Epithelial cell of proximal tubule (primary cell): ENCODE measurements around the gene LRRC56. TPM values are rescaled to one million over a fixed set of nuclear protein-coding genes. Genes with fewer than 3 reads are reported as not detected.

Source experiments
- DNase-seq: peaks from one replicate; pipeline ENCODE4 v3.0.0-alpha.2; 2011; ENCODE audit warnings: low read depth
- H3K4me3 ChIP-seq: 2 replicates; pipeline ENCODE4 v1.5.1; 2011; ENCODE audit warnings: low read depth, mild to moderate bottlenecking, low read length
- total RNA-seq: library from RNA; depleted of rRNA; stranded (reverse); fragments of >200 nt; gene quantifications from 2 replicates; pipeline ENCODE4 v1.2.3, GENCODE V29; 2015
- TF ChIP-seq, protein P1 (sequence below): conservative IDR thresholded peaks from 2 replicates; pipeline ENCODE4 v1.5.1; 2012; ENCODE audit warnings: low read depth, mild to moderate bottlenecking, low read length

LRRC56 gene
- total RNA-seq, 1 donor from 2014 or later, result 1.6 TPM

GRCh38 chr11:533586-534395, 3.5 kb upstream of the LRRC56 start:
- DNase-seq, result no peak
- H3K4me3 ChIP-seq, result peak overlapping the region; percentile 88
- TF ChIP-seq, protein P1, sequence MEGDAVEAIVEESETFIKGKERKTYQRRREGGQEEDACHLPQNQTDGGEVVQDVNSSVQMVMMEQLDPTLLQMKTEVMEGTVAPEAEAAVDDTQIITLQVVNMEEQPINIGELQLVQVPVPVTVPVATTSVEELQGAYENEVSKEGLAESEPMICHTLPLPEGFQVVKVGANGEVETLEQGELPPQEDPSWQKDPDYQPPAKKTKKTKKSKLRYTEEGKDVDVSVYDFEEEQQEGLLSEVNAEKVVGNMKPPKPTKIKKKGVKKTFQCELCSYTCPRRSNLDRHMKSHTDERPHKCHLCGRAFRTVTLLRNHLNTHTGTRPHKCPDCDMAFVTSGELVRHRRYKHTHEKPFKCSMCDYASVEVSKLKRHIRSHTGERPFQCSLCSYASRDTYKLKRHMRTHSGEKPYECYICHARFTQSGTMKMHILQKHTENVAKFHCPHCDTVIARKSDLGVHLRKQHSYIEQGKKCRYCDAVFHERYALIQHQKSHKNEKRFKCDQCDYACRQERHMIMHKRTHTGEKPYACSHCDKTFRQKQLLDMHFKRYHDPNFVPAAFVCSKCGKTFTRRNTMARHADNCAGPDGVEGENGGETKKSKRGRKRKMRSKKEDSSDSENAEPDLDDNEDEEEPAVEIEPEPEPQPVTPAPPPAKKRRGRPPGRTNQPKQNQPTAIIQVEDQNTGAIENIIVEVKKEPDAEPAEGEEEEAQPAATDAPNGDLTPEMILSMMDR, result no peak

- peak overlapping the region; percentile 88 for H3K4me3 ChIP-seq
- DNase-seq, result no peak
- TF ChIP-seq, protein P1, result no peak
Measured at GRCh38 chr11:534396-535209, 2.7 kb upstream of the LRRC56 start.

GRCh38 chr11:535210-535518, 2.2 kb upstream of the LRRC56 start:
- H3K4me3 ChIP-seq, result peak overlapping the region; percentile 88
- no peak for DNase-seq
- TF ChIP-seq, protein P1, result no peak

GRCh38 chr11:535519-536454, 1.5 kb upstream of the LRRC56 start, which contains the start of gene HRAS:
HRAS (minus strand) TSS chr11:535576.
- TF ChIP-seq, protein P1, result no peak
- peak within 1 kb of the TSS; percentile 88 for H3K4me3 ChIP-seq
- no peak for DNase-seq

DNA sequence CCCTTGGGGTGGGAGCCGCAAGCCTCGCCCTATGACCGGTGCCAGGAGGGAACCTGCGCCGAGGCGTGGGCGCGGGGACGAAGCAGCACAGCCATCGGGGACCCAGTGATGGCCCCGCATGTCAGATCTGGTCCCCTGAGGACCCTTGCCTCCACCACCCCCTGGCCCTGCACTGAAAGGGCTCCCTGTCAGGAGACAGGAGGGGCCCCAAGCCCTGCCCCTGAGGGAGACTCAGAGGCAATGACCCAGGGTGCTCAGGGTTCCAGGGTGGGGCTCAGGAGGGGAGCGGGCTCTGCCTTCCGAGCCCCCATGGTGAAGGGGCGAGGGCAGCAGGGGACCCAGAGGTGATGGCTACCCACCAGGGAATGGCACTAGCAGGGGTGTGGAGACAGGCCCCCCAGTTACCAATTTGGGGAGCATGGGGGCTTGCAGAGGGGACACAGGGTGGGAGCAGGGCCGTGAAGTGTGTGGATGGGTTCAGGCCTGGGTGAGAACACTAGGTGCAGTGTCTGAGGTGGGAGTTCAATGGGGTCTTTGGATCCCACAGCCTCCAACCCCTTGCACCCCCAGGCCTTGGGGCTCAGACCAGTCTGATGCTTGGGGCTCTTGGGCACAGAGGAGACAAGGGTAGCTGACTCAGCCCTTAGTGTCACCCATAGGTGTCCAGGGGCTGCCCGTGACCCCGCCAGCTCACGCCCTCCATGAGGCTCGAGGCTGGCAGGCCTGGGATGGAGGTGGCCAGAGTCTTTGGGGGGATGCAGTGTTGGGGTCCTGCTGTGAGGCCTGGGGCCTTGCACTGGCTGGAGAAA, 499 bp downstream of the LRRC56 start:
- DNase-seq, result no peak
- TF ChIP-seq, protein P1, result no peak
- peak overlapping the region; percentile 74 for H3K4me3 ChIP-seq
